Peyer's patch (tissue), 4 donors: ENCODE data around the gene PLPP3. TPM values are rescaled to one million over a fixed set of nuclear protein-coding genes. Genes with fewer than 3 reads are reported as not detected.

ENCODE experiments used
- DNase-seq, 3 donors: peaks; one replicate each; pipeline ENCODE4 v3.0.0-alpha.2; 2017 to 2019
- H3K27ac ChIP-seq, 4 donors: fragments of 200-600 bp; sonication (generic); one replicate each; pipeline ENCODE4 v1.5.1; 2016 to 2019
- H3K27me3 ChIP-seq, 2 donors: fragments of 200-600 bp; sonication (generic); one replicate each; pipeline ENCODE4 v1.5.1; 2019
- H3K36me3 ChIP-seq, 3 donors: fragments of 200-600 bp; sonication (generic); one replicate each; pipeline ENCODE4 v1.5.1; 2016 to 2019
- H3K4me1 ChIP-seq, 4 donors: fragments of 200-600 bp; sonication (generic); one replicate each; pipeline ENCODE4 v1.5.1; 2016 to 2019
- H3K4me3 ChIP-seq, 4 donors: fragments of 200-600 bp; sonication (generic); 1 replicate in 3 of 4; 2 replicates in 1 of 4; pipeline ENCODE4 v1.5.1; 2016 to 2019; ENCODE audit warnings: mild to moderate bottlenecking in 1 of 4
- H3K9me3 ChIP-seq, 4 donors: fragments of 200-600 bp; sonication (generic); one replicate each; pipeline ENCODE4 v1.5.1; 2016 to 2019; ENCODE audit warnings: mild to moderate bottlenecking in 1 of 4
- POLR2A ChIP-seq, 2 donors: fragments of 450-650 bp; IDR thresholded peaks; one replicate each; pipeline ENCODE4 v1.5.1; 2017; ENCODE audit warnings: antibody characterized with exemption in 2 of 2, mild to moderate bottlenecking in 2 of 2, moderate library complexity in 2 of 2
- total RNA-seq, 4 donors: library from RNA; depleted of rRNA; stranded (reverse); fragments of >200 nt; gene quantifications; one replicate each; pipeline ENCODE4 v1.1.0, GENCODE V29; 2016
- TF ChIP-seq, protein P1 (sequence below), 6 experiments: fragments of 450-650 bp in 4 of 6; fragments of 200-600 bp in 2 of 6; sonication (generic) in 1 of 6; IDR thresholded peaks; one replicate each; pipeline ENCODE4 v1.5.1; 2017 to 2019; ENCODE audit warnings: antibody characterized with exemption in 6 of 6, mild to moderate bottlenecking in 3 of 6, moderate library complexity in 1 of 6

Gene PLPP3
- total RNA-seq, 4 donors from 2014 or later = 27.0 to 63.7 (median 37.6) TPM

DNA sequence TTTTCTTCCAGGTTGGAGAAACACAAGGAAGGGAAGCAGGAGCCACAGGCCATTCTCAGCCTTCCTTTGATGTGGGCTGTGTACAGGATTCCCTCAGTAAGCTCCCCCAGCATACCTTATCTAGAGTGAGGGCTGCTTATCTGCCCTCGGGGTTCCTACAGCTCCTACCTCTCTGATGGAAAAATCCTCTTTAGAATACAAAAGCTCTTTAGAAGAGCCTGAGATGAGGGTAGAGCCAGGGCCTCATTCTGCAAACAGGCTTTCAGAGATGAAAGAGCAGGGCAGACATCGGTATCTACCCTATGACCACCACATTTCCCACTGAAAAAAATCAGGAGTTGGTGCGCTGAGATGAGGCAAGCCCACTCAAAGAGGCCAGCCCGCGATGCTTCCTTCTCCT, 85.1 kb downstream of the PLPP3 start:
- Histone ChIP-seq H3K4me3 (no peak overlapping the region), H3K4me1 (no peaks in the 10 kb centered on the region), H3K27ac (no peak overlapping the region), H3K36me3 (peaks cover 0 to 12% (median 0%) of the 10 kb centered on the region in 3 donors), H3K9me3 (no peaks in the 10 kb centered on the region), H3K27me3 (no peaks in the 10 kb centered on the region)
- no peak for DNase-seq
- TF ChIP-seq, protein P1, sequence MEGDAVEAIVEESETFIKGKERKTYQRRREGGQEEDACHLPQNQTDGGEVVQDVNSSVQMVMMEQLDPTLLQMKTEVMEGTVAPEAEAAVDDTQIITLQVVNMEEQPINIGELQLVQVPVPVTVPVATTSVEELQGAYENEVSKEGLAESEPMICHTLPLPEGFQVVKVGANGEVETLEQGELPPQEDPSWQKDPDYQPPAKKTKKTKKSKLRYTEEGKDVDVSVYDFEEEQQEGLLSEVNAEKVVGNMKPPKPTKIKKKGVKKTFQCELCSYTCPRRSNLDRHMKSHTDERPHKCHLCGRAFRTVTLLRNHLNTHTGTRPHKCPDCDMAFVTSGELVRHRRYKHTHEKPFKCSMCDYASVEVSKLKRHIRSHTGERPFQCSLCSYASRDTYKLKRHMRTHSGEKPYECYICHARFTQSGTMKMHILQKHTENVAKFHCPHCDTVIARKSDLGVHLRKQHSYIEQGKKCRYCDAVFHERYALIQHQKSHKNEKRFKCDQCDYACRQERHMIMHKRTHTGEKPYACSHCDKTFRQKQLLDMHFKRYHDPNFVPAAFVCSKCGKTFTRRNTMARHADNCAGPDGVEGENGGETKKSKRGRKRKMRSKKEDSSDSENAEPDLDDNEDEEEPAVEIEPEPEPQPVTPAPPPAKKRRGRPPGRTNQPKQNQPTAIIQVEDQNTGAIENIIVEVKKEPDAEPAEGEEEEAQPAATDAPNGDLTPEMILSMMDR (IDR thresholded peaks at IDR 0.05) = no peak
- TF ChIP-seq POLR2A (IDR thresholded peaks at IDR 0.05) = no peak

DNA sequence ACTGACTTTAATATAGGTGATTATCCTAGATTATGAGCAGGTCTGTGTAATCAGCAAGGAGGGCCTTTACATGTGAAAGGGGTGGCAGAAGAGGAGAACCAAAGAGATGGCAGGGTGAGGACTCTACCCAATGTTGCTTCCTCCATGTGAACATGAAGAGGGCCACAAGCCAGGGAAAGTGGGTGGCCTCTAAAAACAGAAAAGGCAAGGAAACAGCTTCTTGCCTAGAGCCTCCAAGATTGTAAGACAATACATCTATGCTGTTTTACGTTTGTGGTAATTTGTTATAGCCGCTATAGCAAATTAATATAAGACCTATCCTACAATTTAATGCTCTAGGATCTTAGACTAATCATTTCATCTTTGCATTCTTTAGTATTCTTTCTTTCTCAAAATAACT, 85.5 kb downstream of the PLPP3 start:
- Histone ChIP-seq H3K4me3 (no peak overlapping the region), H3K27me3 (no peaks in the 10 kb centered on the region), H3K36me3 (peaks cover 0 to 12% (median 0%) of the 10 kb centered on the region in 3 donors), H3K4me1 (no peaks in the 10 kb centered on the region), H3K27ac (no peak overlapping the region), H3K9me3 (no peaks in the 10 kb centered on the region)
- DNase-seq = no peak
- TF ChIP-seq POLR2A (IDR thresholded peaks at IDR 0.05) = no peak
- TF ChIP-seq, protein P1 (IDR thresholded peaks at IDR 0.05) = no peak

DNA sequence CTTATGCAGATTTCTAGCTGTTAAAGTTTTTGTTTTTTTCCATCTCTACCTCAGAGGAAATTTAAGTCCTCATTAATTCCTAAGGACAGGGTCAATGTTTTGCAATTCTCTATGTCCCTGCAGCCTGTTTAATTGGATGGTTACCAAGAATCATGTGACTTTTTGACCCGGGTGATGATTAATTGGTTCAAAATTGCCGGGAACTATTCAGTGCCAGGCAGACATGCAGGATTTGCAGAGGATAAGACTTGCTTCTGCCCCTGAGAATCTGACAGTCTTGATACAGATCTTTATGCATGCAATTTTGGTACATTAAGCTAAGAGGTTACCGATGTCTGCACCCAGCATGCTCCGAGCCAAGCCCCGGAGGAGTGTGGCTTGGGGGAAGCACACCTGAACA, 87.9 kb downstream of the PLPP3 start:
- Histone ChIP-seq H3K4me1 (no peaks in the 10 kb centered on the region), H3K4me3 (no peak overlapping the region), H3K27ac (no peak overlapping the region), H3K27me3 (no peaks in the 10 kb centered on the region), H3K36me3 (peaks cover 0 to 12% (median 0%) of the 10 kb centered on the region in 3 donors), H3K9me3 (no peaks in the 10 kb centered on the region)
- no peak for DNase-seq
- no peak for TF ChIP-seq POLR2A (IDR thresholded peaks at IDR 0.05)
- TF ChIP-seq, protein P1 (IDR thresholded peaks at IDR 0.05) = no peak

DNA sequence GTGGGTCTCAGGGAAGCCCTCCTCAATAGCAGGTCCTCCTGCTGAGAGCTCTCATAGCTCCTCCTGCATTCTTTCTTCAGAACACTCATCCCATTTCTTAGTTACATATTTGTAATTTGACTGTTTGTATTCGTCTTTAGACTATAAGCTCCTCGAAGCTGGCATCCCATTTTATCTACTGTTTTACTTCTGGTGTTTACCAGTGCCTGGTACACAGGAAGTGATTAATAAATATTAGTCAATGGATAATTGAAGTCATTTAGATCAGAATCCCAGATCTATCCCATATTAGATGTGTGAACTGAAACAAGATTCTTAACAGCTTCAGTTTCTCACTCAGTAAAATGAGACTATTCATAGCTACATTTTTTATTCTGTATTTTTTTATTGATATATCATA, 88.7 kb downstream of the PLPP3 start:
- TF ChIP-seq, protein P1 (IDR thresholded peaks at IDR 0.05) = no peak
- TF ChIP-seq POLR2A (IDR thresholded peaks at IDR 0.05) = no peak
- DNase-seq = no peak
- Histone ChIP-seq H3K36me3 (peaks cover 0 to 7% (median 0%) of the 10 kb centered on the region in 3 donors), H3K4me3 (no peak overlapping the region), H3K27me3 (no peaks in the 10 kb centered on the region), H3K27ac (no peak overlapping the region), H3K4me1 (no peaks in the 10 kb centered on the region), H3K9me3 (no peaks in the 10 kb centered on the region)

- H3K4me3 ChIP-seq = no peak overlapping the region
- no peak for DNase-seq
- H3K4me1 ChIP-seq = no peaks in the 10 kb centered on the region
- H3K27ac ChIP-seq = no peak overlapping the region
- no peaks in the 10 kb centered on the region for H3K36me3 ChIP-seq
- no peaks in the 10 kb centered on the region for H3K27me3 ChIP-seq
- H3K9me3 ChIP-seq = no peaks in the 10 kb centered on the region
- TF ChIP-seq, protein P1 (IDR thresholded peaks at IDR 0.05) = no peak
- TF ChIP-seq POLR2A (IDR thresholded peaks at IDR 0.05) = no peak
These were observed 89.7 kb downstream of the PLPP3 start for GRCh38 chr1:56489695-56490094.

DNA sequence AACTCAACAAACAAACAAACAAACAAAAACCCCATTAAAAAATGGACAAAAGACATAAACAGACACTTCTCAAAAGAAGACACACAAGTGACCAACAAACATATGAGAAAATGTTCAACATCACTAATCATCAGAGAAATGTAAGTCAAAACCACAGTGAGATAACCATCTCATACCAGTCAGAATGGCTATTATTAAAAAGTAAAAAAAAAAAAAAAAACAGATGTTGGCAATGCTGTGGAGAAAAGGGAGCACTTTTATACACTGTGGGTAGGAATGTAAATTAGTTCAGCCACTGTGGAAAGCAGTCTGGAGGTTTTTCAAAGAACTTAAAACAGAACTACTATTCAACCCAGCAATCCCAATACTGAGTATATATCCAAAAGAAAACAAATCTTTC, 94.7 kb downstream of the PLPP3 start:
- Histone ChIP-seq H3K27ac (no peak overlapping the region), H3K4me1 (no peaks in the 10 kb centered on the region), H3K4me3 (no peak overlapping the region), H3K36me3 (no peaks in the 10 kb centered on the region), H3K9me3 (no peaks in the 10 kb centered on the region), H3K27me3 (no peaks in the 10 kb centered on the region)
- TF ChIP-seq, protein P1 (IDR thresholded peaks at IDR 0.05) = no peak
- no peak for TF ChIP-seq POLR2A (IDR thresholded peaks at IDR 0.05)
- DNase-seq = no peak
